ENCODE data around the gene POFUT2. TPM values are rescaled to one million over a fixed set of nuclear protein-coding genes. Genes with fewer than 3 reads are reported as not detected.
A peak's percentile ranks its signal among the peaks of the same experiment; 100 is the strongest.

The POFUT2 gene
- total and polyA plus RNA-seq, 9 donors, result 25.7 to 52.9 (median 40.1) TPM

DNA sequence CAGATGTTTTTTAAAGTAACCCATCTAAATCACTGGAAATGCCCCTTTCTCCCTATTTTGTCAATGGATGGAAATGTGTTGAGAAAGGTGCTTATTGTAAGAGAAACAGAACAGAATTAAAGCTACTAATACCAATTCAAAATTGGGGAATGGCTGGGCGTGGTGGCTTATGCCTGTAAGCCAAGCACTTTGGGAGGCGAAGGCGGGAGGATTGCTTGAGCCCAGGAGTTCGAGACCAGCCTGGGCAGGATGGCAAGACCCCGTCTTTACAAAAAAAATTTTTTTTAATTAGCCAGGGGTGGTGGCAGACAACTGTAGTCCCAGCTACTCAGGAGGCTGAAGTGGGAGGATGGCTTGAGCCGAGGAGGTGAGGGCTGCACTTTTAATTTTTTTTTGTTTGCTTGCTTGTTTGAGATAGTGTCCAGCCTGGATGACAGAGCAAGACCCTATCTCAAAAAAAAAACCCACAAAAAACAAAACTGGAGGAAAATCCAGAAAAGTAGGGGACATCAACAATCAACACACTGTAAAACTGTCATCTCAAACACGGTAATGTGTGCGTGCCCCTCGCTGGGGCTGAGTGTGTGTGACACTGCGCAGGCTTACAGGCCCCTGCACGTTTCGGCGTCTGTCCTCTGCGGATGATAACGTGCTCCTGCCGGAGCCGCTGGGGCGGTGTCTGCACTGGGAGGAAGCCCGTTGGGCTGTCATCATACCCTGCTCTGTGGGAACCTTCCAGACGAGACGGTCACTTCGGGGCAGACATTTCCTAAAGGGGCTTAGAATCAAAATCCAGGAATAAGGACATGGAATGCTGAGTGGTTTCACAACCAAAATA lies 11.6 kb upstream of the POFUT2 start:
- no peaks in the 10 kb centered on the region for H3K9me3 ChIP-seq

DNA sequence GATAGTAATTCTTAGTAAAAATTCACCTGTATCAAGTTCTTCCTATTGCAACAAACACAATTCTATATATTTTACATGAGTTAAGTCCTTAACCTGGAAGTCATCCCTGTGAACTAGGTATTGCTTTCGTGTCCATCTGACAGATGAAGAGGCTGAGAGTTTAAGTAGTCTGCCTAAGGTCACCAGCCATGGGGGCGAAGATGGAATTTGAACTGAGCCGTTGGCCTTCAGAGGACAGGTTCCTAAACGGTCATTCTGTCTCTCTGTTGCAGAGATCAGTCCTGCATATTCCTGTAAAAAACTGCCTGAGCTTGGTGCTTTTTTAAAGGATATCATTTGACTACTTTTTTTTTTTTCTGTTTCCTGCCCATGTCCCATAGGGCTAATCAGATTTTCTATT lies 10.2 kb upstream of the POFUT2 start:
- intact Hi-C loops (cut with DNase I), result loop anchor here in 1 of 4 donors (10.0 kb wide), 1 partner anchor 107 kb away; the partner anchor contains the start of gene COL18A1
- H3K27ac ChIP-seq, result no peak overlapping the region
- peaks cover 34% of the 10 kb centered on the region for H3K4me1 ChIP-seq (ENCODE audit: insufficient read depth)
- no peaks in the 10 kb centered on the region for H3K9me3 ChIP-seq
- H3K4me3 ChIP-seq, result no peak overlapping the region
- no peaks in the 10 kb centered on the region for H3K27me3 ChIP-seq
- H3K36me3 ChIP-seq, result no peaks in the 10 kb centered on the region
- TF ChIP-seq, protein P1, sequence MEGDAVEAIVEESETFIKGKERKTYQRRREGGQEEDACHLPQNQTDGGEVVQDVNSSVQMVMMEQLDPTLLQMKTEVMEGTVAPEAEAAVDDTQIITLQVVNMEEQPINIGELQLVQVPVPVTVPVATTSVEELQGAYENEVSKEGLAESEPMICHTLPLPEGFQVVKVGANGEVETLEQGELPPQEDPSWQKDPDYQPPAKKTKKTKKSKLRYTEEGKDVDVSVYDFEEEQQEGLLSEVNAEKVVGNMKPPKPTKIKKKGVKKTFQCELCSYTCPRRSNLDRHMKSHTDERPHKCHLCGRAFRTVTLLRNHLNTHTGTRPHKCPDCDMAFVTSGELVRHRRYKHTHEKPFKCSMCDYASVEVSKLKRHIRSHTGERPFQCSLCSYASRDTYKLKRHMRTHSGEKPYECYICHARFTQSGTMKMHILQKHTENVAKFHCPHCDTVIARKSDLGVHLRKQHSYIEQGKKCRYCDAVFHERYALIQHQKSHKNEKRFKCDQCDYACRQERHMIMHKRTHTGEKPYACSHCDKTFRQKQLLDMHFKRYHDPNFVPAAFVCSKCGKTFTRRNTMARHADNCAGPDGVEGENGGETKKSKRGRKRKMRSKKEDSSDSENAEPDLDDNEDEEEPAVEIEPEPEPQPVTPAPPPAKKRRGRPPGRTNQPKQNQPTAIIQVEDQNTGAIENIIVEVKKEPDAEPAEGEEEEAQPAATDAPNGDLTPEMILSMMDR (IDR thresholded peaks at IDR 0.05), result no peak
- TF ChIP-seq POLR2A (IDR thresholded peaks at IDR 0.05) (no peak), EP300 (IDR thresholded peaks at IDR 0.05) (no peak)
- peak in 1 of 5 donors; percentile 7 for DNase-seq
- WGBS, 3 donors, result 92 to 95% (median 93%) methylated on average over 4 of the region's 4 CpGs

More for the DNA sequence above, 11.6 kb upstream of the POFUT2 start:
- TF ChIP-seq, protein P1 (IDR thresholded peaks at IDR 0.05), result no peak
- TF ChIP-seq EP300 (IDR thresholded peaks at IDR 0.05) (no peak), POLR2A (IDR thresholded peaks at IDR 0.05) (no peak)
- Histone ChIP-seq H3K27ac (peak overlapping the region; percentile 12 to 41), H3K4me1 (ENCODE audit: insufficient read depth) (peaks cover 21% of the 10 kb centered on the region), H3K4me3 (no peak overlapping the region), H3K36me3 (no peaks in the 10 kb centered on the region), H3K27me3 (no peaks in the 10 kb centered on the region)
- peak; percentile 26 to 44 (median 39) for DNase-seq
- WGBS, 3 donors, result 64 to 82% (median 69%) methylated on average over 22 of the region's 22 CpGs
- intact Hi-C loops (cut with DNase I), result loop anchor here in 1 of 4 donors (10.0 kb wide), 1 partner anchor 106 kb away; the partner anchor contains the start of gene COL18A1

DNA sequence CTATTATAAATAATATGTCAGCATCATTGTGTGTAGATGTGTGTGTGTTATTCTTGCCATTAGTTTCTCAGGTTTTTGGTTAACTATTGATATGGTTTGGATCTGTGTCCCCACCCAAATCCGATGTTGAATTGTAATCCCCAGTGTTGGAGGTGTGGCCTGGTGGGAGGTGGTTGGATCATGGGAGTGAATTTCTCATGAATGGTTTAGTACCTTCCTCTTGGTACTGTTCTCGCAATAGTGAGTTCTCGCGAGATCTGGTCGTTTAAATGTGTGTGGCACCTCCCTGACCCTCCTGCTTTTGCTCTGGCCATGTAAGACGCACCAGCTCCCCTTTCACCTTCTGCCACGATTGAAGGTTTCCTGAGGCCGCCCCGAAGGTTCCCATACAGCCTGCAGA lies 9.6 kb upstream of the POFUT2 start:
- H3K9me3 ChIP-seq, result no peaks in the 10 kb centered on the region
- no peaks in the 10 kb centered on the region for H3K36me3 ChIP-seq
- H3K4me1 ChIP-seq (ENCODE audit: insufficient read depth), result peaks cover 37% of the 10 kb centered on the region
- H3K4me3 ChIP-seq, result no peak overlapping the region
- 86 to 92% (median 91%) methylated on average over 9 of the region's 9 CpGs for WGBS, 3 donors
- intact Hi-C loops (cut with DNase I), result loop anchor here in 1 of 4 donors (10.0 kb wide), 1 partner anchor 107 kb away; the partner anchor contains the start of gene COL18A1
- H3K27me3 ChIP-seq, result no peaks in the 10 kb centered on the region
- peak in 3 of 5 donors; percentile 25 to 27 (median 26) for DNase-seq
- TF ChIP-seq POLR2A (IDR thresholded peaks at IDR 0.05) (no peak), EP300 (IDR thresholded peaks at IDR 0.05) (no peak)
- TF ChIP-seq, protein P1 (IDR thresholded peaks at IDR 0.05), result no peak
- H3K27ac ChIP-seq, result peak overlapping the region in 1 of 2 donors; percentile 97

DNA sequence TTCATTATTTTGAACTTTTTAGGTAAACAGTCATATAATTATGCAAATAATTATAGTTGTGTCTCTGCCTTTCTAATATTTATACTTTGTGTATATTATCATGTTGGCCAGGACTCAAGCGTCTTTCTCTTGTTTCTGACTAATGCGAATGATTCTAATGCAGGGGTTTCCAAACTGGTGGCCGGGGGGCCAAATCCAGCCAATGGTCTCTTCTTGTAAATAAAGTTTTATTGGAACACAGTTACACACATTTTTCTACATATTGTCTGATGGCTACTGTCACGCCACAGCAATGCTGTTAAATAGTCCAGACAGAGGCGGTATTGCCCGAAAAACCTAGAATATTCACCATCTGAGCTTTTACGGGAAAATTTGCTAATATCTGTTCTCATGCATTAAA lies 8.9 kb upstream of the POFUT2 start:
- H3K9me3 ChIP-seq, result no peaks in the 10 kb centered on the region
- intact Hi-C loops (cut with DNase I), result loop anchor here in 1 of 4 donors (10.0 kb wide), 1 partner anchor 108 kb away; the partner anchor contains the start of gene COL18A1
- H3K36me3 ChIP-seq, result no peaks in the 10 kb centered on the region
- peak overlapping the region in 1 of 2 donors; percentile 97 for H3K27ac ChIP-seq
- TF ChIP-seq EP300 (IDR thresholded peaks at IDR 0.05) (no peak), POLR2A (IDR thresholded peaks at IDR 0.05) (no peak)
- TF ChIP-seq, protein P1 (IDR thresholded peaks at IDR 0.05), result no peak
- peaks cover 39% of the 10 kb centered on the region for H3K4me1 ChIP-seq (ENCODE audit: insufficient read depth)
- H3K4me3 ChIP-seq, result no peak overlapping the region
- 66 to 76% (median 76%) methylated on average over 7 of the region's 7 CpGs for WGBS, 3 donors
- H3K27me3 ChIP-seq, result no peaks in the 10 kb centered on the region
- DNase-seq, result peak in 3 of 5 donors; percentile 22 to 32 (median 27)

Data from ovary (tissue), 9 donors.